Measurements from ENCODE around the gene P3H2.

P3H2 gene

GRCh38 chr3:190044974-190045373 lies 75.7 kb downstream of the P3H2 start:
- DNase-seq: no peak

- DNase-seq: no peak
Measured at GRCh38 chr3:190044142-190044541, 76.6 kb downstream of the P3H2 start.

GRCh38 chr3:190043741-190044140 lies 77.0 kb downstream of the P3H2 start:
- DNase-seq: no peak

GRCh38 chr3:190042558-190042957 lies 78.1 kb downstream of the P3H2 start:
- no peak for DNase-seq

- no peak for DNase-seq
Measured at GRCh38 chr3:190041333-190042041, 79.2 kb downstream of the P3H2 start.

GRCh38 chr3:190040145-190040544 lies 80.6 kb downstream of the P3H2 start:
- no peak for DNase-seq

- DNase-seq: no peak
Measured at GRCh38 chr3:190038050-190038933, 82.4 kb downstream of the P3H2 start.

- no peak for DNase-seq
Measured at GRCh38 chr3:190036631-190037030, 84.1 kb downstream of the P3H2 start.

- no peak for DNase-seq
Measured at GRCh38 chr3:190034446-190034845, 86.3 kb downstream of the P3H2 start.

- DNase-seq: no peak
Measured at GRCh38 chr3:190032923-190033322, 87.8 kb downstream of the P3H2 start.

GRCh38 chr3:190031887-190032752 lies 88.6 kb downstream of the P3H2 start:
- no peak for DNase-seq

GRCh38 chr3:190027116-190027515 lies 93.6 kb downstream of the P3H2 start:
- DNase-seq: no peak

- no peak for DNase-seq
Measured at GRCh38 chr3:190026154-190026553, 94.5 kb downstream of the P3H2 start.

GRCh38 chr3:190024912-190025311 lies 95.8 kb downstream of the P3H2 start:
- DNase-seq: no peak

GRCh38 chr3:190019844-190020243 lies 100.9 kb downstream of the P3H2 start:
- DNase-seq: no peak

GRCh38 chr3:190019006-190019405 lies 101.7 kb downstream of the P3H2 start:
- no peak for DNase-seq

- no peak for DNase-seq
Measured at GRCh38 chr3:190018460-190018859, 102.2 kb downstream of the P3H2 start.

- no peak for DNase-seq
Measured at GRCh38 chr3:190017521-190018288, 103.0 kb downstream of the P3H2 start.

- DNase-seq: no peak
Measured at GRCh38 chr3:190016966-190017365, 103.7 kb downstream of the P3H2 start.

- DNase-seq: no peak
Measured at GRCh38 chr3:190014940-190015339, 105.8 kb downstream of the P3H2 start.

- no peak for DNase-seq
Measured at GRCh38 chr3:190013943-190014924, 106.5 kb downstream of the P3H2 start.
